Neural cell (in vitro differentiated cells): ENCODE data around the gene GPR173. TPM values are rescaled to one million over a fixed set of nuclear protein-coding genes. Genes with fewer than 3 reads are reported as not detected.

Experiments used
- H2AFZ ChIP-seq: fragments of 200-600, 300-800 bp; sonication (generic), shearing (Covaris generic); 2 replicates; pipeline ENCODE4 v1.6.0; 2014; ENCODE audit warnings: low read depth, mild to moderate bottlenecking, antibody characterized with exemption, low read length, moderate library complexity
- H3F3A ChIP-seq: fragments of 200-600 bp; shearing (Covaris generic); 2 replicates; pipeline ENCODE4 v1.6.1; 2016; ENCODE audit warnings: mild to moderate bottlenecking, moderate library complexity, mixed read lengths, antibody characterized with exemption, low read length; ENCODE audit not compliant: insufficient read depth, poor library complexity, severe bottlenecking
- H3K27ac ChIP-seq: fragments of 200-600, 300-800 bp; sonication (generic), shearing (Covaris generic); 2 replicates; pipeline ENCODE4 v1.5.1; 2014; ENCODE audit warnings: mild to moderate bottlenecking, low read length, moderate library complexity
- H3K27me3 ChIP-seq: fragments of 300-800, 200-600 bp; sonication (generic), shearing (Covaris generic); 2 replicates; pipeline ENCODE4 v1.6.0; 2014; ENCODE audit warnings: mild to moderate bottlenecking, low read depth, low read length, moderate library complexity; ENCODE audit not compliant: insufficient read depth
- H3K36me3 ChIP-seq: fragments of 300-800, 200-600 bp; sonication (generic), shearing (Covaris generic); 2 replicates; pipeline ENCODE4 v1.5.1; 2014; ENCODE audit warnings: mild to moderate bottlenecking, antibody characterized with exemption, low read length, moderate library complexity; ENCODE audit not compliant: insufficient read depth
- H3K4me2 ChIP-seq: fragments of 300-800, 200-600 bp; sonication (generic), shearing (Covaris generic); 2 replicates; pipeline ENCODE4 v1.6.0; 2014; ENCODE audit warnings: mild to moderate bottlenecking, low read length
- H3K4me3 ChIP-seq: fragments of 300-800, 200-600 bp; sonication (generic), shearing (Covaris generic); 2 replicates; pipeline ENCODE4 v1.5.1; 2014; ENCODE audit warnings: mild to moderate bottlenecking, low read length, moderate library complexity
- H3K79me2 ChIP-seq: fragments of 200-600 bp; shearing (Covaris generic); replicated peaks from 2 replicates; pipeline ENCODE4 v1.6.0; 2014; ENCODE audit warnings: mild to moderate bottlenecking, low read length, moderate library complexity; ENCODE audit not compliant: insufficient read depth
- H3K9ac ChIP-seq: fragments of 300-800, 200-600 bp; sonication (generic), shearing (Covaris generic); 2 replicates; pipeline ENCODE4 v1.6.1; 2016; ENCODE audit warnings: mild to moderate bottlenecking, low read length, mixed read lengths
- H3K9me2 ChIP-seq: fragments of 200-600 bp; shearing (Covaris generic); 2 replicates; pipeline ENCODE4 v1.6.1; 2016; ENCODE audit warnings: mild to moderate bottlenecking, low read length, mixed read lengths; ENCODE audit not compliant: insufficient read depth
- H3K9me3 ChIP-seq: fragments of 200-600, 300-800 bp; sonication (generic), shearing (Covaris generic); 2 replicates; pipeline ENCODE4 v1.6.1; 2016; ENCODE audit warnings: mild to moderate bottlenecking, mixed run types, low read length, moderate library complexity, mixed read lengths
- H4K20me1 ChIP-seq: fragments of 200-600 bp; shearing (Covaris generic); 2 replicates; pipeline ENCODE4 v1.6.1; 2016; ENCODE audit warnings: mild to moderate bottlenecking, mixed run types; ENCODE audit not compliant: insufficient read depth
- EP300 ChIP-seq: fragments of 450-650 bp; conservative IDR thresholded peaks from 2 replicates; pipeline ENCODE4 v1.6.1; 2014; ENCODE audit warnings: antibody characterized with exemption, mild to moderate bottlenecking, moderate library complexity; ENCODE audit not compliant: poor library complexity, severe bottlenecking
- EZH2 ChIP-seq: fragments of 200-600, 300-800 bp; shearing (Covaris generic), sonication (generic); IDR thresholded peaks from 2 replicates; pipeline ENCODE4 v1.6.1; 2014; ENCODE audit warnings: antibody characterized with exemption, low read length, borderline replicate concordance, mild to moderate bottlenecking; ENCODE audit not compliant: insufficient read depth, poor library complexity, severe bottlenecking
- MXI1 ChIP-seq: fragments of 450-650 bp; conservative IDR thresholded peaks from 2 replicates; pipeline ENCODE4 v1.6.1; 2014; ENCODE audit warnings: antibody characterized with exemption, mild to moderate bottlenecking; ENCODE audit not compliant: poor library complexity, severe bottlenecking
- POLR2AphosphoS5 ChIP-seq: IDR thresholded peaks from 2 replicates; pipeline ENCODE4 v1.6.1; 2012
- RAD21 ChIP-seq: fragments of 450-650 bp; conservative IDR thresholded peaks from 2 replicates; pipeline ENCODE4 v1.6.1; 2014; ENCODE audit warnings: antibody characterized with exemption, mild to moderate bottlenecking, moderate library complexity
- SMC3 ChIP-seq: fragments of 450-650 bp; conservative IDR thresholded peaks from 2 replicates; pipeline ENCODE4 v1.6.1; 2014; ENCODE audit warnings: antibody characterized with exemption, mild to moderate bottlenecking, moderate library complexity; ENCODE audit not compliant: poor library complexity
- TAF1 ChIP-seq: IDR thresholded peaks from 2 replicates; pipeline ENCODE4 v1.6.1; 2012; ENCODE audit warnings: low read depth
- polyA plus RNA-seq: library from polyadenylated mRNA; depleted of rRNA; stranded (reverse); fragments of >200 nt; gene quantifications from 2 replicates; pipeline ENCODE4 v1.2.3, GENCODE V29; 2014
- TF ChIP-seq, protein P1 (sequence below): fragments of 450-650 bp; IDR thresholded peaks from 2 replicates; pipeline ENCODE4 v1.5.1; 2014; ENCODE audit warnings: antibody characterized with exemption, mild to moderate bottlenecking, moderate library complexity; ENCODE audit not compliant: poor library complexity, severe bottlenecking
- TF ChIP-seq, protein P2 (sequence below): IDR thresholded peaks from 2 replicates; pipeline ENCODE4 v1.6.1; 2012; ENCODE audit warnings: borderline replicate concordance

Gene GPR173
- polyA plus RNA-seq, 1 donor from 2014 or later: 26.9 TPM

DNA sequence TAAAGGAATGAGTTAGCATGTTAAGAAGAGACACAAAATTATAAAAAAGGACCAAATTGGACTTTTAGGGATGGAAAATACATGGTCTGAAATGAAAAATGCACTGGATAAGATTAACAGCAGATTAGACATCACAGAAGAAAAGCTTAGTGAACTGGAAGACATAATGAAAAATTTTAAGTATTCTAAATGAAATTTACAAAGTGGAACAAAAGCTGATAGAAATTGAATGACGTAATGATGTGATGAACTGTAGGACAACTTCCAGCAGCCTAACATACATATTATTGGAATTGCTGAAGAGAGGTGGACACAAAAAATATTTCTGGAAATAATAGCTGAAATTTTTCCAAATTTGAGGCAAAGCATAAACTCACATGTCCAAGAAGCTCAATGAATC lies 39.6 kb upstream of the GPR173 start:
- H3K9me2 ChIP-seq: no peaks in the 10 kb centered on the region
- no peaks in the 10 kb centered on the region for H3K9me3 ChIP-seq
- no peaks in the 10 kb centered on the region for H3K27me3 ChIP-seq
- no peak overlapping the region for H3K27ac ChIP-seq
- H3K4me3 ChIP-seq: no peak overlapping the region
- no peak overlapping the region for H3K4me2 ChIP-seq
- H3K36me3 ChIP-seq: no peaks in the 10 kb centered on the region
- H4K20me1 ChIP-seq: no peaks in the 10 kb centered on the region
- TF ChIP-seq MXI1 (no peak), EZH2 (no peak), TAF1 (no peak), POLR2AphosphoS5 (no peak), RAD21 (no peak), SMC3 (no peak)
- TF ChIP-seq, protein P1, sequence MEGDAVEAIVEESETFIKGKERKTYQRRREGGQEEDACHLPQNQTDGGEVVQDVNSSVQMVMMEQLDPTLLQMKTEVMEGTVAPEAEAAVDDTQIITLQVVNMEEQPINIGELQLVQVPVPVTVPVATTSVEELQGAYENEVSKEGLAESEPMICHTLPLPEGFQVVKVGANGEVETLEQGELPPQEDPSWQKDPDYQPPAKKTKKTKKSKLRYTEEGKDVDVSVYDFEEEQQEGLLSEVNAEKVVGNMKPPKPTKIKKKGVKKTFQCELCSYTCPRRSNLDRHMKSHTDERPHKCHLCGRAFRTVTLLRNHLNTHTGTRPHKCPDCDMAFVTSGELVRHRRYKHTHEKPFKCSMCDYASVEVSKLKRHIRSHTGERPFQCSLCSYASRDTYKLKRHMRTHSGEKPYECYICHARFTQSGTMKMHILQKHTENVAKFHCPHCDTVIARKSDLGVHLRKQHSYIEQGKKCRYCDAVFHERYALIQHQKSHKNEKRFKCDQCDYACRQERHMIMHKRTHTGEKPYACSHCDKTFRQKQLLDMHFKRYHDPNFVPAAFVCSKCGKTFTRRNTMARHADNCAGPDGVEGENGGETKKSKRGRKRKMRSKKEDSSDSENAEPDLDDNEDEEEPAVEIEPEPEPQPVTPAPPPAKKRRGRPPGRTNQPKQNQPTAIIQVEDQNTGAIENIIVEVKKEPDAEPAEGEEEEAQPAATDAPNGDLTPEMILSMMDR: no peak
- TF ChIP-seq, protein P2, sequence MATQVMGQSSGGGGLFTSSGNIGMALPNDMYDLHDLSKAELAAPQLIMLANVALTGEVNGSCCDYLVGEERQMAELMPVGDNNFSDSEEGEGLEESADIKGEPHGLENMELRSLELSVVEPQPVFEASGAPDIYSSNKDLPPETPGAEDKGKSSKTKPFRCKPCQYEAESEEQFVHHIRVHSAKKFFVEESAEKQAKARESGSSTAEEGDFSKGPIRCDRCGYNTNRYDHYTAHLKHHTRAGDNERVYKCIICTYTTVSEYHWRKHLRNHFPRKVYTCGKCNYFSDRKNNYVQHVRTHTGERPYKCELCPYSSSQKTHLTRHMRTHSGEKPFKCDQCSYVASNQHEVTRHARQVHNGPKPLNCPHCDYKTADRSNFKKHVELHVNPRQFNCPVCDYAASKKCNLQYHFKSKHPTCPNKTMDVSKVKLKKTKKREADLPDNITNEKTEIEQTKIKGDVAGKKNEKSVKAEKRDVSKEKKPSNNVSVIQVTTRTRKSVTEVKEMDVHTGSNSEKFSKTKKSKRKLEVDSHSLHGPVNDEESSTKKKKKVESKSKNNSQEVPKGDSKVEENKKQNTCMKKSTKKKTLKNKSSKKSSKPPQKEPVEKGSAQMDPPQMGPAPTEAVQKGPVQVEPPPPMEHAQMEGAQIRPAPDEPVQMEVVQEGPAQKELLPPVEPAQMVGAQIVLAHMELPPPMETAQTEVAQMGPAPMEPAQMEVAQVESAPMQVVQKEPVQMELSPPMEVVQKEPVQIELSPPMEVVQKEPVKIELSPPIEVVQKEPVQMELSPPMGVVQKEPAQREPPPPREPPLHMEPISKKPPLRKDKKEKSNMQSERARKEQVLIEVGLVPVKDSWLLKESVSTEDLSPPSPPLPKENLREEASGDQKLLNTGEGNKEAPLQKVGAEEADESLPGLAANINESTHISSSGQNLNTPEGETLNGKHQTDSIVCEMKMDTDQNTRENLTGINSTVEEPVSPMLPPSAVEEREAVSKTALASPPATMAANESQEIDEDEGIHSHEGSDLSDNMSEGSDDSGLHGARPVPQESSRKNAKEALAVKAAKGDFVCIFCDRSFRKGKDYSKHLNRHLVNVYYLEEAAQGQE: no peak
- H3F3A ChIP-seq: no peaks in the 10 kb centered on the region
- no peak overlapping the region for H2AFZ ChIP-seq
- H3K79me2 ChIP-seq: no peaks in the 10 kb centered on the region
- H3K9ac ChIP-seq: no peak overlapping the region

DNA sequence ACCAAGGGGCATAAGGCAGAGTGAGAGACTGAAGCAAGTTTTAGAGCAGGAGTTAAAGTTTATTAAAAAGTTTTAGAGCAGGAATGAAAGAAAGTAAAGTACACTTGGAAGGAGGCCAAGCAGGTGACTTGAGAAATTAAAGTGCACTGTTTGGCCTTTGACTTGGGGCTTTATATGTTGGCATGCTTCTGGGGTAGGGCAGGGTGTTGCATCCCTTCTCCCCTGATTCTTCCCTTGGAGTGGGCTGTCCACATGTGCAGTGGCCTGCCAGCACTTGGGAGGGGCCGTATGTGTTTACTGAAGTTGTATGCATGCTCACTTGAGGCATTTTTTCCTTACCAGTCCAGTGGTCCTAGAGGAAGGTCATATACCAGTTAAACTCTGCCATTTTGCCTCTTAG lies 35.3 kb upstream of the GPR173 start:
- Histone ChIP-seq H3K9me3 (no peaks in the 10 kb centered on the region), H3F3A (no peaks in the 10 kb centered on the region), H3K27me3 (no peaks in the 10 kb centered on the region), H3K9me2 (no peaks in the 10 kb centered on the region), H3K9ac (no peak overlapping the region), H3K36me3 (no peaks in the 10 kb centered on the region), H3K4me3 (no peak overlapping the region), H4K20me1 (no peaks in the 10 kb centered on the region), H3K79me2 (no peaks in the 10 kb centered on the region), H3K4me2 (no peak overlapping the region), H3K27ac (no peak overlapping the region), H2AFZ (no peak overlapping the region)
- TF ChIP-seq, protein P2: no peak
- TF ChIP-seq SMC3: no peak
- no peak for TF ChIP-seq EP300
- TF ChIP-seq, protein P1: no peak
- no peak for TF ChIP-seq TAF1
- TF ChIP-seq POLR2AphosphoS5: no peak
- TF ChIP-seq EZH2: no peak
- TF ChIP-seq MXI1: no peak
- no peak for TF ChIP-seq RAD21
